AG10803 (cell line): ENCODE measurements around the gene APOH.

ENCODE experiments used
- DNase-seq: peaks from one replicate; pipeline ENCODE4 v3.0.0; 2010; ENCODE audit warnings: low read depth
- H3K4me3 ChIP-seq: 2 replicates; pipeline ENCODE4 v1.5.1; 2011; ENCODE audit warnings: mild to moderate bottlenecking, low read length, control low read depth
- TF ChIP-seq, protein P1 (sequence below): conservative IDR thresholded peaks from 2 replicates; pipeline ENCODE4 v1.5.1; 2011; ENCODE audit warnings: mild to moderate bottlenecking, low read length, control low read depth, inconsistent platforms

Gene APOH

DNA sequence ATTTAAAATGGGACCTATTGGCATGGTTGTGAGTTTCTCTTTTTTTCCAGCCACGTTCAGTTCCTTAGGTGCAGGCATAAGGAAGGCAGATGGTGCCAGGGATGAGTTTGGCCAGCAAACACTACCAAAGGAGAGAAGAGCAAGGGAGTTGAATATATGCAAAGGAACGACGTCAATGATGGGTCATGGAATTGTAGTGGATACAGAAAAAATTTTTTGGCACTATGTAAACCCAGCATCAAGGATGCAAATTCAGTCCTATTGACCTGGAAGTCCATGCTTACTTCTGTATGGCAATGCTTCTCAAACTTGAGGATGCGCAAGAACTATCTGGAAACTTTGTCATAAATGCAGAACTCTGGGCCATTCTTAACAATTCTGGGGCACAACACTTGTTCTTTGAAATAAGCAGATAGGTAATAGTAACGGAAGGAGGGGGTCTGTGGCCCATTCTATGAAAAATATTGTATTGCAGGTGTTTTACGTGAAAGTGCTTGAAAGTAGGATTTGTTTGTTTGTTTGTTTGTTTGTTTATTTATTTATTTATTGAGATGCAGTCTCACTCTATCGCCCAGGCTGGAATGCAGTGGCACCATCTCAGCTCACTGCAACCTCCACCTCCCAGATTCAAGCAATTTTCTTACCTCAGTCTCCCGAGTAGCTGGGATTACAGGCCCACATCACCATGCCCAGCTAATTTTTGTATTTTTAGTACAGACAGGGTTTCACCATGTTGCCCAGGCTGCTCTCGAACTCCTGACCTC, 18.0 kb downstream of the APOH start:
- DNase-seq, result no peak
- H3K4me3 ChIP-seq, result no peak overlapping the region
- TF ChIP-seq, protein P1, sequence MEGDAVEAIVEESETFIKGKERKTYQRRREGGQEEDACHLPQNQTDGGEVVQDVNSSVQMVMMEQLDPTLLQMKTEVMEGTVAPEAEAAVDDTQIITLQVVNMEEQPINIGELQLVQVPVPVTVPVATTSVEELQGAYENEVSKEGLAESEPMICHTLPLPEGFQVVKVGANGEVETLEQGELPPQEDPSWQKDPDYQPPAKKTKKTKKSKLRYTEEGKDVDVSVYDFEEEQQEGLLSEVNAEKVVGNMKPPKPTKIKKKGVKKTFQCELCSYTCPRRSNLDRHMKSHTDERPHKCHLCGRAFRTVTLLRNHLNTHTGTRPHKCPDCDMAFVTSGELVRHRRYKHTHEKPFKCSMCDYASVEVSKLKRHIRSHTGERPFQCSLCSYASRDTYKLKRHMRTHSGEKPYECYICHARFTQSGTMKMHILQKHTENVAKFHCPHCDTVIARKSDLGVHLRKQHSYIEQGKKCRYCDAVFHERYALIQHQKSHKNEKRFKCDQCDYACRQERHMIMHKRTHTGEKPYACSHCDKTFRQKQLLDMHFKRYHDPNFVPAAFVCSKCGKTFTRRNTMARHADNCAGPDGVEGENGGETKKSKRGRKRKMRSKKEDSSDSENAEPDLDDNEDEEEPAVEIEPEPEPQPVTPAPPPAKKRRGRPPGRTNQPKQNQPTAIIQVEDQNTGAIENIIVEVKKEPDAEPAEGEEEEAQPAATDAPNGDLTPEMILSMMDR, result no peak

DNA sequence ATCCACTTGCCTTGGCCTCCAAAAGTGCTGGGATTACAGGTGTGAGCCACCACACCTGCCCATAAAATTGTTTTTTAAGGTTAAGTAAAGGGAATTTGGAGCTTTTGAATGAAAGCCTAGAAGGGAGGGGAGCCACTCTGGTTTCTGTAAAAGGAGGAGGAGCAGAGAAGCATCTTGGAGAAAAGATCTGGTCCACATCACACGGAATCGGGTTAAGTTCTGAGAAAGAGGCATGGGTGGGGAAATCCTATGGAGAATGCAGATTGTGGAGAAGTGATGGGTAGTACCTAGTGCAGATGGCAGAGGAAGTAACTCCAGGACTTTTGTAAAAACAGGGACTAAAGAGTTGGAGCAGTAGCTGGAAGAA, 19.0 kb downstream of the APOH start:
- H3K4me3 ChIP-seq, result no peak overlapping the region
- TF ChIP-seq, protein P1, result no peak
- DNase-seq, result no peak

DNA sequence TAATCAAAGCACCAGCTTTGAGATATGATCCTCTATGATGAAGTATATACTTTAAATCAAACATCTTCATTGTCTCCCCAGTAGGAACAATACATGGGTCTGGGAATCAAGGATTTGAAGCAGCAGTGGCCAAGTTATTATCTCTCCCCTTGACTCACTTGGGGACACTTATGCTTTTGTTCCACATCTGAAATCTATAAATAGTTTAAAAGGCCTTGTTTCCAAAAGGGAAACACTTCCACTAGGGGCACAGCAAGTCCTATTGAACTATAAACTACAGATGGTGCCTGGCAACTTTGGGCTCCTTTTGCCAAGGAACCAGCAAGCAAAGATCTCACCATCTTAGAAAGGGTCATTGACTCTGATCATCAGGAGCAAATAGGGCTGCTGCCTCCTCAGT, 21.3 kb downstream of the APOH start:
- TF ChIP-seq, protein P1, result no peak
- DNase-seq, result no peak
- no peak overlapping the region for H3K4me3 ChIP-seq

DNA sequence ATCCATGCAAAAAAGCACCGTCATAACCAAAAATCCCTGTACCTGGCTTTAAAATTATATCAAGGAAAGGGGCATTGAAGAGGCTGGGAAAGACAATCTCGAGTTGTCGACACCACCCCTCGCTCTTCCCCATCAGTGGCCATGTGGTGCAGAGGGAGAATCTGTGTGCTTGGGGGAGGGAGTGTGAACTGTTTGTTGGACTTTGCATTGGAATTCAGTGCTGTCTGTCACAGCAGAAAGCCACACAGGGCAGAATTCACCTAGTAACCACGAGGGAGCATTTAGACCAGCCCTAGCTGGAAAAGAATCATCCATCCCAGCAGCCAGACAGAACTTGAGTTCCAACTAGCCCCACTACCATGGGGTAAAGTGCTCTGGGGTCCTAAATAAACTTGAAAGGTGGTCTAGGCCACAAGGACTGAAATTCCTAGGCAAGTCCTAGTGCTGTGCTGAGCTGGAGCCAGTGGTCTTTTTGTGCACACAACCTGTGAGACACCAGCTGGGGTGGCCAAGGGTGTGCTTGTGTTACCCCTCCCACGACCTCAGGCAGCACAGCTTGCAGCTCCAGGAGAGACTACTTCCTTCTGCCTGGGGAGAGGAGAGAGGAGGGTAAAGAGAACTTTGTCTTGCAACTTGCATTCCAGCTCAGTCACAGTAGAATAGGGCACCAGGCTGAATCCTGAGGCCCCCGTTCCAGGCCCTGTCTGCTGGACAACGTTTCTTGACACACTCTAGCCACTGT, 25.8 kb downstream of the APOH start:
- H3K4me3 ChIP-seq, result no peak overlapping the region
- DNase-seq, result no peak
- TF ChIP-seq, protein P1, result no peak

DNA sequence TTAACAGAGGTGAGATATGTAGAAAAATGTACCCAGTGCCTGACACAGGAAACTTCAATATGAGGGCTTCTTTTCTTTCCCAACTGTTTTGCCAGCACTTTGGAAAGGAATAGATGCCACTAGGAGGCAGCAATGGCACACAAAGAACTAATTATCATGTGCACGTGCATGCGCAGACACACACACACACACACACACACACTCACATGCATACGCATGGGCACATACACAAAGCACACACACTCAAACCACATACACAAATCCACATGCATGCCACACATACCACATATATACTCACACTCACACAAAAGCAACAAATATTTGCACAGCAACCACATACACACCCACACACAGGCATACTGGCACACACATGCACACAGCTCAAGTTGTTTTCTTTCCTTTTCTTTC, 28.5 kb downstream of the APOH start:
- no peak overlapping the region for H3K4me3 ChIP-seq
- TF ChIP-seq, protein P1, result peak; percentile 81
- peak; percentile 84 for DNase-seq

DNA sequence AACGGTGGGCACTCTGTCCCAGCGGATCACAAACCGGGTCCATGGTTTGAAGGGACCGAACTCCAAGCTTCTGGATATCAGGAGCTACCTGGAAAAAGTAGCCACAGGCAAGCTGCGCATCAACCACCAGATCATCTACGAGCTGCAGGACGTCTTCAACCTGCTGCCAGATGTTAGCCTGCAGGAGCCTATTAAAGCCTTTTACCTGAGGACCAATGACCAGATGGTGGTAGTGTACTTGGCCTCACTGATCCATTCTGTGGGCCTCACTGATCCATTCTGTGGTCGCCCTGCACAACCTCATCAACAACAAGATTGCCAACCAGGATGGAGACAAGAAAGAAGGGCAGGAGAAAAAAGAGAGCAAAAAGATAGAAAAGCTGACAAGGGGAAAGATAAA, 31.0 kb downstream of the APOH start:
- no peak for DNase-seq
- TF ChIP-seq, protein P1, result no peak
- no peak overlapping the region for H3K4me3 ChIP-seq

DNA sequence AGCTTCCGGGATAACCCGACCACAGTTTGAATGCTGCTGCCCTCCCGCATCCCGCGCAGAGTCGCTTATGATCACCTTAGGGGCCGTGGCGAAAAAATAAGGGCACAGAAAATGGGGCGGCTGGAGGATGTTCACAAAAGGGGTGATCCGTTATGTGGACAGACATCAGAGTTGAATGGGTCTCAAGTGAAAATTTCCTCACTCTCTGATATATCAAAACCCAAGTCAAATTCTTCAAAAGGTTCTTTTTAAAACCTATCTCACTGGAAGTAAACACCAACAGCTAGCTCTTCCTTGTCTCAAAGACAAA, 36.9 kb downstream of the APOH start:
- H3K4me3 ChIP-seq, result peak overlapping the region; percentile 70
- TF ChIP-seq, protein P1, result no peak
- peak; percentile 0 for DNase-seq
